GM21528 (cell line): ENCODE measurements around the gene STEAP3.

ENCODE experiments used
- ATAC-seq: cut with Tn5 transposase; IDR thresholded peaks from one replicate; pipeline ENCODE4 v1.9.1; 2021; ENCODE audit warnings: mild to moderate bottlenecking, moderate library complexity; ENCODE audit not compliant: unreplicated experiment, low FRiP score

STEAP3 gene

DNA sequence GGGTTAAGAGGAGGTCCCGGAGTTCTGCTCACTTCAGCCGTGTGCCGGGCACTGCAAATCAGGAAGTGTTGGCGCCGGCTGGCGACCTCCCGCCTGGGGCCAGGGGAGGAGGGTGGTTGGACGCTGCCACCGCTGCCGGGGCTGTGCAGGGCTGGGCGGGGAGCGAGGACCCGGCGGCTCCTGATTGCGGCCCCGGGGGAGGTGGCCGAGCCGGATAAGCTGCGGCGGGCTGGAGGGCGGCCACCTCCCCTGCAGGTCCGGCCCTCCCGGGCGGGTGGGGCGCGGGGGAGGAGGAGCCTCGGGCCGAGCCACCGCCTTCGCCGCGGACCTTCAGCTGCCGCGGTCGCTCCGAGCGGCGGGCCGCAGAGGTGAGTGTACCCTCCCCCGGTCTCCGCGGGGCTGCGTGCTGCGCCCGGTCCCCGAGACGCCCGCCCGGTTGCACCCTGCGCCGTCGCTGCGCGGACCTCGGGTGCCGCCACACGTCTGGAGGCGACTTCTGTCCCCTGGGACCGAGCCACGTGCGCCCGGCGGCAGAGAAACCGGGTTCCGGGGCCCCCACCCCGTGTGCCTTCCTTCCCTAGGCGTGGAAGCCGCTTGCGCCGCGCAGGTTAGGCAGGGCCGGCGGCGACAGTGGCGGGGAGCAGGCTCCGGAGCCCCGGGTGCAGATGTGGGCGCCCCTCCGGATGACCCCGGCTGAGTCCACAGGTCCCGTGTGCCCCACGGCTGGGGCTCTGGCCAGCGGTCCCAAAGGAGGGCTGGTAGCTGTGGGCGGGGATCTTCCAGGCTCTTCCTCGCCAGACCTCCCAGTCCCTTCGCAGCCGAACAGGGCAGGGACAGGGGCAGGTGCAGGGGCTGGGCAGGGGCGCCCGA lies at the start of gene STEAP3:
TSS of gene STEAP3 (plus strand) at position 314 of the 870 bp plus-strand sequence. CDS start 7,179 bp downstream, outside the sequence.
- peak; percentile 78 for ATAC-seq

GRCh38 chr2:119174216-119174992 lies 49.2 kb upstream of the STEAP3 start:
- peak; percentile 86 for ATAC-seq

DNA sequence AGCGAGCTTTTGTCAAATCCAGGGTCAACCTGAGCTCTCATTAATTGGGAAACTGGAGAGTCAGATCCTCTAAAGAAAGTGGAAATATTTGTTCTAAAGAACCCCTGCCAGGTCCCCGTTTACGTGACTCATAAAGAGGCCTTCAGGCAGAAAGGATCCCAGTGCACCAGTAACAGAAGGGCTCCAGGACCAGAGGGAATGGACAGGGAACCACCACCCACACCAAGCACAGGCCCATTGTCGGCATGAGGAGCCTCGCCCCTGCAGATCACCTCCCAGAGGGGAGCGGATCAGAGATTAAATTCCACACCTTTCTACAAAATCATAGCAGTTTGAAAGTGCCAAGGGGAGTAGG lies 48.7 kb upstream of the STEAP3 start:
- no peak for ATAC-seq

DNA sequence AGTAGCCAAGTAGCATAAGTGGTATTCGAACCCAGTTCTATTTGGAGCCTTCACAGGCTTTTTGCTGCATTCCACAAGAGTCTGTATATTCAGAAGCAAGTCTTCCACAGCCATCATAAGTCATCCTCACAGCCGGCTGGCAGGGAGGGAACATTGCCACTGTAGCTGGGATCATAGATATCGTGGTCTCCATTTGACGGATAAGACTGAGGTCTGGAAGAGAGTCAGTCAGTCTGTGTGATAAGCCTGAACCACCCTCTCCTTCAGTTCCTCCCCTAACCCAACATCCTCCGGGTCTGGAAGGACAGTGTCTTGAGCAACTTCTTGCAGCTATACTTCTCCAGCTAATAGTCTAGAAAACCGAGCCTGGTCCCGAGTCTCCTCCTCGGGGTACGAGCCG lies 48.1 kb upstream of the STEAP3 start:
- ATAC-seq: no peak

GRCh38 chr2:119177171-119177837 lies 46.3 kb upstream of the STEAP3 start:
- no peak for ATAC-seq

DNA sequence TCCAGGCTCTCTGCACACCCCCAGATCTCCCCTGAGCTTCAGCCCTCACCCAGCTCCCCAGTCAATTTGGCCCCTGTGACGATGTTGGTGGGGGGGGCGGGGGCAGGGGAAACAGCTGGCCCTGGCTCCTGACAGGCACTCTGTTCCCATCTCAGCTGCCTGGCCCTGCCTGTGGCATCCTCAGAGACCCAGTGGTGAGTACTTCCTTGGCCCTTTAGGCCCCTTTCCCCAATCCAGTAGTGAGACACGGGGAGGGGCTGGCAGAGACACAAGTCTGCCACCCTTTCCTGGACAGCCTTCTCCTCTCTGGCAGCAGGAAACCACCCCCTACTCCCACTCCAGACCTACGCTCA lies 45.8 kb upstream of the STEAP3 start:
- no peak for ATAC-seq

DNA sequence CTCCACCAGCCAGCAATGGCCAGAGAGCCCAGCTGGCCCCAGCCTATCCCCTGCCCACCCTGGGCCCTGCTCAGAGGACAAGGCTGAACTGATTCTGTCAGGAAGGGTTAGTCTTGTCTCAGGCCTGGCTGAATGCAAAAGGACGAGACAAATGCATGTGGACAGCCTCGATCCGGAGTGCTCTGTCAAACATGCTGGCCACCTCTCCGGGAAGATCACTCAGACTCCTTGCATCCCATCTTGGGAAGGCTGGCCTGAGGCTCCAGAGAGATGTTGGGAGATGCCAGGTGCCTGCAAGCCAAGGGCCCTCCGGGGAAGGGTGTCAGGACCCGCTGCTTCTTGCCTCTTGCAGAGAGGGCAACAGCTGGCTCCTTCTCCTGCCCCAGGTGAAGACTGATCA lies 44.9 kb upstream of the STEAP3 start:
- ATAC-seq: no peak

GRCh38 chr2:119179202-119179601 lies 44.4 kb upstream of the STEAP3 start:
- no peak for ATAC-seq

- ATAC-seq: no peak
Measured at GRCh38 chr2:119179991-119180390, 43.6 kb upstream of the STEAP3 start.

GRCh38 chr2:119180892-119181291 lies 42.7 kb upstream of the STEAP3 start:
- ATAC-seq: no peak

- no peak for ATAC-seq
Measured at GRCh38 chr2:119181391-119181790, 42.2 kb upstream of the STEAP3 start.

DNA sequence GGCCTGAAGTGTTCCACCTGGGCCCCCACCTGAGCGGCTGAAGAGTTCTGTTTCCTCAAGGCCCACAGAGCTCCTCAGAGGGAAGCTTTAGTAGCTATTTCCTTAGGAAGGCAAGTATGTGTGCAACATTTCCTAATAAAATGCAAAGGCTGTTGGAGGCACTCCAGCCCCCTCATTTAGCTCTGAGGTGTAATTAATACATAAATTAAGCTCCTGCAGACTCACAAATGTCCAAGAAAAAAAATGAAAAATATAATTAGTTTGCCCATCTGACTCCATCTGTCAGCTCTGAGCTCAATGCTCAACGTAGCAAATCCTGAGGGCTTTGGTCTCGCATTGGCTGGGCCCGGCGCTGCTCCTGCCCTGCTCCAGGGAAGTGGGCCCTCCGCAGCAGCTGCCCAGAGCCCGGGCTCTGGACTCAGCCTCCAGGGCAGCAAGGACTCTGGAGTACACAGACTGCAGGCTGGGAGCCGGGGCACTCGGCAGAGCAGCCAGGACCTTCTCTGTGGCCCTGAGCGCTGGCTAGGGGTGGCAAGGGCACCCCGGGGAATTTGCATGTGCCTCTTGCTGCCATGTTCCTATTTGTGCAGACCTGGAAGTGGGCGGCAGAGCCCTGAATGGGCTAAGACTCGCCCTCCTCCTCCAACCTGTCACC lies 41.7 kb upstream of the STEAP3 start:
- no peak for ATAC-seq

GRCh38 chr2:119184512-119184911 lies 39.1 kb upstream of the STEAP3 start:
- ATAC-seq: no peak

DNA sequence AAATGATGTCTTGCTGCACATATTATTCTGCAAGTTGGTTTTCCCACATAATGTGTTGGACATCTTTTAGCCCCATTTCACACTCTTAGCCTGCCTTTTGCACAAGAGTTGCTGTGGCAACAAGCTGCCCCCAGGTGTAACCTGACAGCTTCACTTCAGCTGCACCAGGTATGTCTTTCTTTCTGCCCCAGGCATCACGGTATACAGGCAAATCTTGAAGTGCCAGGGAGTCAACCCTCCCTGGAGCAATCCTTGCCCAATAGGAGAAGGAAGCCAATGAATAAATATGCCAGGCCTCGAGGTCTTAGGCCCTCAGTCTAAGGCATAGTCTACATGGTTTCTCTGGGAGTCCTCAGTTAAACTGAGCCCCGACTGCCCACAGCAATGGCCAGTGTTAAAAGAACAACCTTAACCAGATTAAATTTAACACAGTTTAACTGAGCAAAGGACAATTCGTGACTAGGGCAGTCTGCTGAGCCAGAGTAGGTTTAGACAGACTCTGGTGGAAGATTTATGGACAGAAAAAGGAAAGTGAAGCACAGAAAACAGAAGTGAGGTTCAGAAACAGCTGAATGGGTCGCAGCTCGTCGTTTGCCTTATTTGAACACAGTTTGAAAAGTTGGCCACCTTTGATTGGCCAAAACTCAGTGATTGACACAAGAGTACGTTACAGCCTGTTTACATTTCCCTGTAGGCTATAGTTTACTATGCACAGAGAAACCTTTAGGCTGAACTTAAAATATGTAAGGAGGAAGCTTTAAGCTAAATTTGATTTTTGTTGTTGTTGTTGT lies 33.1 kb upstream of the STEAP3 start:
- no peak for ATAC-seq

DNA sequence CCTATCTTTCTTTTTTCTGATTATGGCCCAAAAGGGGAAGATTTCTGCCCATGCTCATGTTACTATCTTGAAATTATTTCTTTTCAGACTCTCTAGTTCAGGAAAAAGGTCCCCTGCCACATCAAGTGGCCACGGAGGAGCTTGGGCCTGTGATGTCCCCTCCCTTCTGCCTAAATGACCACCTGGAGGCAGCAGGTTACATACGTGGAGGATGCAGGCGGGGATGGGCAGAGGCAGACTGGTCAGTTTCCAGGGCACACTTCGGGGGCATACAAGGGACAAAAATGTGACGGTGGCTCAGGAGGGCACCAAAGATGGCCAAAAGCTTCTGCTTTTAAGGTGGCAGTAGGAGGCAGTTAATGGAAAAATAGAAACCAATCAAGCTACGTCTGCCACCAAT lies 30.7 kb upstream of the STEAP3 start:
- ATAC-seq: no peak

GRCh38 chr2:119195001-119195400 lies 28.6 kb upstream of the STEAP3 start:
- ATAC-seq: no peak

DNA sequence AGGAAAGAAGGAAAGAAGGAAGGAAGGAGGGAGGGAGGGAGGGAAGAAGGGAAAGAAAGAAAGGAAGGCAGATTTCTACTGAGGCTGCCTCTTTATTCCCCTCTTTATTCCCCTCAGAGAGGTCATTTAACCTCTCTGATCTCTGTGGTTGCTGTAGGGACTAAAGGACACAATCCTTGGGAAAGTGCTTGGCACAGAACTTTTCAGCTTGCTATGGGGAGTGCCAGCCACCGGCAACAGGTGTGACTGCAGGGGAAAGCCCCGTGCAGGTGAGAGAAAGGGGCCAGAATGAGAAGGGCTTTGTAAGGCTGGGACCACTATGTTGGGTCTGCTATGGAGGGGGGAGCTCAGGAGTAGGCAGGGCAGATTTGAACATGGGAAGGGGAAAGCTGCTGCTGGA lies 27.7 kb upstream of the STEAP3 start:
- ATAC-seq: no peak

- ATAC-seq: no peak
Measured at GRCh38 chr2:119196301-119197125, 27.1 kb upstream of the STEAP3 start.

DNA sequence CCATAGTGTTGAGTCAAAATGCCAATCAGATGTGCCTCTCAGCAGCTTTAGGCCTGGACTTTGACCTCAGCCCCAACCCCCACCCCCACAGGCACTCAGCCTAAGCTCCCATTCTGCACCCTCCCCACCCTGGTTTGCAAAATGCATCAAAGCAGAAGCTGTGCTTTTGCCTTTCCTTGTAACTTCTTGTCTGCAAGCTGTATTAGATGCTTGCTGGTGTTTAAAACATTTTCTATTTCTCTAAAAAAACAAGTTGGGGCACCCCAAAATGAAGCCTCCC lies 26.6 kb upstream of the STEAP3 start:
- no peak for ATAC-seq
